ENCODE measurements around the gene CSTPP1.
"Not testable (repeated sequence)": the region's sequence is repeated elsewhere in the genome, so short reads cannot be mapped to it uniquely, and the experiment has no call there.

The CSTPP1 gene

DNA sequence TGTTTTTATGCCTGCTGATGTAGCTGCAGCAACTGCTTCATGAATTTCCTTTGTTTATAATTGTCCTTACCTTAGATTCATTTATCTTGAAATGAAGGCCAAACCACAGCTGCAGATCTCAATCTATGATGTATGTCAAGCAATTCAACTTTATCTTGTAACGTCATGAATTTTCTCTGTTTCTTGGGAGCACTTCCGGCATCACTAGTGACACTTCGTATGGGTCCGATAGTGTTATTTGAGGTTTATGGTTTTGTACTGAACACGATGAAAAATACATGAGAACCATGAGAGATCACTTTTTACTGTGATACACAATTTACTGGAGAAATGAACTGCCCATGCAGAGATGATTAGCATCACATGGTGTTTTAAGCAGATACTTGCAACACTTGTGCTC is 98.5 kb downstream of the CSTPP1 start:
- DNase-seq (ENCODE audit: low read depth in 1 of 2, low spot score in 1 of 2) = no peak

DNA sequence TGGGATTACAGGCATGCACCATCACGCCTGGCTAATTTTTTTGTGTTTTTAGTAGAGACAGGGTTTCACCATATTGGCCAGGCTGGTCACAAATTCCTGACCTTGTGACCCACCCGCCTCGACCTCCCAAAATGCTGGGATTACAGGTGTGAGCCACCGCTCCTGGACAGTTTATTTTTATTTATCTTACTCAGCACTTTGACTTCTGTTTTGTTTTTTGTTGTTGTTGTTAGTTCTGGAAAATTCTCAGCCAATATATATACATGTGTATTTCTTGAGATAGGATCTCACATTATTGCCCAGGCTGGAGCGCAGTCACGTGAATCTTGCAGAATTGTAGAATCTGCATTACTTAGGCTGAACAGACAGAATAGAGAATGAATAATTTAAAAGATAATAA is 107.6 kb downstream of the CSTPP1 start:
- DNase-seq (ENCODE audit: low read depth in 1 of 2, low spot score in 1 of 2) = no peak

DNA sequence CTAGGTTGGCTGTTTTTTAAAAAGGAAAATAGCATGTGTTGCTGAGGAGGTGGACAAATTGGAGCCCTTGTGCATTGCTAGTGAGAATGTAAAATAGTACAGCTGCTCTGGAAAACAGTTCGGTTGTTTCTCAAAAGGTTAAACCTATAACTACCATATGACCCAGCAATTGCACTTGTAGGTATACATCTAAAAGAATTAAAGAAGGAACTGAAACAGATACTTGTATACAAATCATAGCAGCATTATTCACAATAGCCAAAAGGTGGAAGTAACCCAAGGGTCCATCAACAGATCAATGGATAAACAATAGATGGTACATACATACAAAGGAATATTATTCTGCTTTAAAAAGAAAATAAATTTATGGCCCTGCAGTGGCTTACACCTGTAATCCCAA is 111.4 kb downstream of the CSTPP1 start:
- DNase-seq (ENCODE audit: low read depth in 1 of 2, low spot score in 1 of 2) = no peak

DNA sequence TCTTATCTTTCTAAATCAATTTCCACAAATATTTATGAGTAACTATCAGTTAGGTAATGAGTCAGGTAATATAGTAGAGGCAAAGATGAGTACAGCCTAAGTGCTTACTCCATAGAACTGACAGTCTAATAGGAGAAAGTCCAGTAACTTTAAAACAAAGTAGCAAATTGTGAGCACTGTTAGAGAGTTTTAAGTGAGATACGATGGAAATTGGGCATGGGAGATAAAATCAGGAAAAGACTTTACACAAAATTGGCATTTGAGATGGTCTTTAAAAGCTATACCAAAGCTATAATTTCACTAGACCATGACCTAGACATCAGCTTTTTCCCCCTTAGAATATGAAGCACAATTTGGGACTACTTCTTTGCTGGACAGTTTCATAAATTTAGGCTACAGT is 113.7 kb downstream of the CSTPP1 start:
- no peak for DNase-seq (ENCODE audit: low read depth in 1 of 2, low spot score in 1 of 2)

DNA sequence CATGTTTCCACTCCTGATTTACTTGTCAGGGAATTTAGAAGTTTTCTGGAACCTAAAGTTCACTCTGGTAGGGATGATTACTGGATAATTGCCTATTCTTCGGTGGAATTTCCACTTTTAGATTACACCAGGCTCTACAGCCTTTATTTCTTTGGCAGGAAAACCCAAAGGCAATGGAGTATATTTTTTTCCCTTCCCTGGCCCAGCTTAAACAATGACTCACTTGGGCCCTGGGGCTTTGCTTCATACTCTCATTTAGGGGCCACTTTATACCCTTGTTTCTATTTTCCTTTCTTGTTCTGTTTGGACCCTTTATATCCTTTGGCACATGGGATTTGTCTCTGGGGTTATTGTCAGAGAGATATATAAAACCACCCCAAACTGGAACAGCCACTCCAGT is 114.7 kb downstream of the CSTPP1 start:
- no peak for DNase-seq (ENCODE audit: low read depth in 1 of 2, low spot score in 1 of 2)

DNA sequence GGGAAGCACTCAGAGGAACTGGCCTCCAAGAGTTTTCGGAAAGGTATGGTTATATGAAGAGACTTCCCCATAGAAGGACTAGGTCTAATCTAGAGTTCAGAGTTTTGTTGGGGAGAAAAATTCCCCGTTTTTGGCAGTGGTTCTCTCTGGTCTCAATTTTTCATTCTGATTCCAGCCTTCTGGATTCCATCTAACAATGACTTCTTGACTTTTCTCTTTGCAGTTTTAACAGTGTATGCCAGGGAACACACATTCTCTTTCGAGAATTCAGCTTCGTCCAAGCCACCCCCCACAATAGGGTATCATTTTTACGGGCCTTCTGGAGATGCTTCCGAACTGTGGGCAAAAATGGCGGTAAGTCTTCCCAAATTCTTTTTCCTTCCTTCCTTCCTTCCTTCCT is 115.6 kb downstream of the CSTPP1 start:
- no peak for DNase-seq (ENCODE audit: low read depth in 1 of 2, low spot score in 1 of 2)

DNA sequence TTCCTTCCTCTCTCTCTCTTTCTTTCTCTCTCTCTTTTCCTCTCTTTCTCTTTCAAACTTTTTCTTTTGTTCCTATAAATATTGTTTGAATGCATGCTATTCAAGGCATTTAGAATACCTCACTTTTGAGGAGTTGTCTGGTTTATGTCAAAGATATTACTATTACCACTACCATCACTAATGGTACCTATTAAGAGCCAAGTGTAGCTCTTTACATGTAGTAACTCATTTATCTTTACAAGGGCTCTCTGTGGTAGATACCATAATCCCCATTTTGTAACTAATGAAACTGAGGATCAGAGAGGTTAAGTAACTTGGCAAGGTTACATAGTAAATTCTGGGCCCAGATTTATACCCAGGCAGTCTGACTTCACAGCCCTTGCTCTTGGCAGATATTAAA is 116.0 kb downstream of the CSTPP1 start:
- DNase-seq (ENCODE audit: low read depth in 1 of 2, low spot score in 1 of 2) = no peak

DNA sequence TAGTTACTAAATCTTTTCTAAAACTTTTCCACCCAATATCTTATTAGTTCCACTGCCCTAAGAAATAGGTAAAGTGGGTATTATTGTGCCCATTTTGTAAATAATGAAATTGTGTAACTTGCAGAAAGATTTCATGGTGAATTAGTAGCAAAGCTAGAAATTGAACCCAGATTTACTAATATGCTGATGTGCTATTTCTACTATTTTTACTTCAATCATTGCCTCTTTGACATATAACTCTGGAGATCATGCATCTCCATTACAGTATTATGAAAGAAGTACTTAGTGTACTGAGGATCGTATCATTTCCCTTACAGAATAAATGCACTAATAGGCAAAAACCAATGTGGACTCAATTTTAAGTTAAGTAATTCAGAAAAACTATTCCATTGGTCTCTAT is 119.0 kb downstream of the CSTPP1 start:
- no peak for DNase-seq (ENCODE audit: low read depth in 1 of 2, low spot score in 1 of 2)

DNA sequence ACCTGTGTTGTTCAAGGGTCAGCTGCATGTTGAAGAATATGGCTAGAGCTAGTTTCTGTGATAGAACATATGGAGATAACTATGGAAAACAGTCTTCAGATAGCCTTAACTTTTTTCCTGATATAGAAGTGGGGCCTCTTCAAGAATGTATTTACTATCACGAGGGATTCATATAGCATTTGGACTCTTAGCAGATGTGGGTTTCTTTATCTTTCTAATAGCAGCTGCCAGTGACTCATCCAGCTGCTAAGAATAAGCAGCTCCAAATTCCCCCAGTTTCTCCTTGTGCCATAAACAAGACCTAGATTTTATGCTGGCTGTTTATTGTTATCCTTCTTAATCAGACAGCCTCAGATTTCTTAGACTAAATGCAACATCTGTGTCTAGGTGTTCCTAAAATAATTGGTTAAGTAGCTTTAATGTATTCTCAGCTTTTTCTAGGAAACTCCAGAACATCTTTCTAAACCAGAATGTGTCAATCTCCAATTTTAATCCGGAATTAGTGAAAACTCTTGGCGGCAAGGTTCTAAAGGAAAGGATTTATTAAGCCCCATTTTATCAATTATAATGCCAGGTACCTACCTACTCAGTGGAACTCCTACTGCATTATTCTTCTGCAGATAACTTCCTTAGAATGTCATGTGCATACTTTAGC is 119.8 kb downstream of the CSTPP1 start:
- DNase-seq (ENCODE audit: low read depth in 1 of 2, low spot score in 1 of 2) = no peak

DNA sequence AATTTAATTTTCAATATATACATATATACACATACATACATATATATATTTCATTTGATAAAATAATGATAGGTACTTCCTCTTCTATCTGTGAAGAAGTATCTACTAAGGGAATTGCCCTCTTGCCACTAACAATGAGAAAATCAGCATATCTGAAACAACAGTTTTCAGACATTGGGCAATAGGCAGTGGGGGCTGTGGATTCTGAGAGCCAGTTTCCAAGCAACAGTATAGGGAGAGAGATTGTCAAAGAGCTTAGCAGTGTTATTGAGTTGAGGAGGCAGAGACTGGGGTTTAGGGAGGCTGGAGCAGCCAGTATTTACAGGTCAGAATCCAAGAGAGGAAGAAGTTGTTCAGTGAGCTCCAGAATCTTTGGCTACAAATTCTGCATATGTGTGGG is 120.8 kb downstream of the CSTPP1 start:
- DNase-seq (ENCODE audit: low read depth in 1 of 2, low spot score in 1 of 2) = no peak

DNA sequence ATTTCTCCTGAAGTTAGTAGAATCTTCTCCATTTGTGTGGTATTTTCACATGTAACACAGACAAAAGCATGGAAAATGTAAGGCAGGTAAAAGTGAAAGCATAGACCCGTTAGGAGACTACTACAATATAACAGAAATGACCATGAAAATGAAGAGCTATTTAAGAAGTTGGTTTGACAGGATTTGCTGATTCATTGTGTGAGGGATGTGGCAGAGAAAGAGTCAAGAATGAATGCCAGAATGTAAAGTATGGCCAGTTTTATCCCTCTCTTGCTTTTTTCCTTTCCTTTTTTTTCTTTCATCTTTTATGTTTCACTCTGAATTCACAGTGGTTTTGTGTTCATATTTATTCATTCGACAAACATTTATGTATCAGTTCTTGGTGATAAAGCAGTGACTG is 124.2 kb downstream of the CSTPP1 start:
- no peak for DNase-seq (ENCODE audit: low read depth in 1 of 2, low spot score in 1 of 2)

DNA sequence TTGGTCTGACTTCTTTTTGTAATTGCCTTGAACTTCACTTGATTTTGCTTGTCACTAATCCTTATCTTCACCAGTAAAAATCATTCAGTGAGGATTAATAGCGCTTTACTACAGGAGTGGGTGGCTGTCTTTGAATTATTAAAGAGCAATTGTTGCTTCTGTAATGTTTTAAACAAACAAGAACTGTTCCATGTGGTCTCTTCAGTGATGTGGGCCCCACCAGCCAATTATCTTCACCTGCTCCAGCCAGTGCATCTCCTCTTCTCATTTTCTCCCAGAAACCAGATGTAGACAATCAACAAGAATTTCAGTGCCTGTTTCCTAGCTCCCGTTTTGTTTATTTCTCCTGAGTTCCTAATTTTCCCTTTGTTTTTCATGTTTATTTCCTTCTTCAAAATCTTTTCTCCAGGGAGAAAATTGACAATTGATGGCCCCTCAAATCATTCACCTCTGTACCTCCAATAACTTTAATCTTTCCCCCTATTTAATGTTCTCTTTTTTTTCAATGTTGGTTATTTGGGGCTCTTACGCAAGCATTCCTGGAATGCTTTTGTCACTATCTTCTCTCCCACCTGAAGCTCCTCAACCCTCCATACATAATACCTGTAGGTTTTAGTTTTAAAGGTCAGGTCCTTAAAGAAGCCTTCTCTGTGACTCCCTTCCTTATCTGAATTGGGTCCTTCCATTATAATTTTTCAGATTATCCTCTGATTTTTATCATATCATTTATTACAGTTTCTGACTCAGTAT is 125.0 kb downstream of the CSTPP1 start:
- DNase-seq (ENCODE audit: low read depth in 1 of 2, low spot score in 1 of 2) = no peak

DNA sequence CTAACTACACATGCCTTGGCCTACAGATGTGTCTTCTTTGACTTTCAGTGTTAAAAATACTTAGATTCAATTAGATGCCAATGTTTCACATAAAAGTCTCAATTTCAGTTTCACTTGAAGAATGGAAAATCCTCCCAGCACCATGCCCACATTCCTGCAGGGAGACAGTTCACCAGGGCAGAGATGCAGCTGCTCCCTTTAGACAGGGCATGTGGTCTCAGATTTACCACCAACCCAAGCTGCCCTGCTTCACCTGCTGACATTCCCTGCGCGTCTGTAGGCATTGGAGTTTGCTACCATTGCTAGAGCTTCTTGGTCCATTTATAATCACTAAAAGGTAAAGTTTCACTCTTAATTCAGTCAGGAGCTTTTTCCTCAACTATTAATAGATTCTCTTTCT is 126.2 kb downstream of the CSTPP1 start:
- DNase-seq (ENCODE audit: low read depth in 1 of 2, low spot score in 1 of 2) = no peak

DNA sequence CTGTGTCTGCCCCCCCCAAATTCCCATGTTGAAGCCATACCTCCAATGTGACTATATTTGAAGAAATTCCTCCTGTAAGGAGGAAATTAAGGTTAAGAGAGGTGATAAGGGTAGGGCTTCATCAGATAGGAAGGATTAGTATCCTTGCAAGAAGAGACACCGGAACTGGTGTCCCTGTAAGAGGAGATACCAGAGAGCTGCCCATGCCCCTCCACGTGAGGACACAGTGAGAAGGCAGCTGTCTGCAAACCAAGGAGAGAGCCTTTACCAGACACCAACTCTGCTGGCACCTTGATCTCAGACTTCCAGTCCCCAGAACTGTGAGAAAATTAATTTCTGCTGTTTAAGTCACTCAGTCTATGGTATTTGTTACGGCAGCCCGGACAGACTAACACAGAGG is 130.8 kb downstream of the CSTPP1 start:
- DNase-seq (ENCODE audit: low read depth in 1 of 2, low spot score in 1 of 2) = no peak

DNA sequence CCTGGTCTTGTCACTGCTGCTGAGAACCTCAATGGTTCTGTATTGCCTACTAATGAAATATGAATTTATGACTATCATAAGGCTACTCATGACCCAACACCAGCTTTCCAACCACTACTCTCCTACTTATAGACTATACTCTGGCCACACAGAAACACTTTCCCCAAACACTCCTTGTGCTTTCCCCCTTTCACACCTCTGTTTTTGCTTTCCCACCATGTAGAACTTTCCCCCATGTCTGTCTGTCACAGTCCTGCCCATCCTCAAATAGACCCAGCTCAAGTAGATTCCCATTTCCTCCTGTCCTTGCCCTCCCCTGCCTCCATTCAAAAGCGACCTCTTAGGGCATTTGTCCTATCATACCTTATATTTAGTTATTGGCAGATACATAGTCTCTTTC is 134.2 kb downstream of the CSTPP1 start:
- no peak for DNase-seq (ENCODE audit: low read depth in 1 of 2, low spot score in 1 of 2)

DNA sequence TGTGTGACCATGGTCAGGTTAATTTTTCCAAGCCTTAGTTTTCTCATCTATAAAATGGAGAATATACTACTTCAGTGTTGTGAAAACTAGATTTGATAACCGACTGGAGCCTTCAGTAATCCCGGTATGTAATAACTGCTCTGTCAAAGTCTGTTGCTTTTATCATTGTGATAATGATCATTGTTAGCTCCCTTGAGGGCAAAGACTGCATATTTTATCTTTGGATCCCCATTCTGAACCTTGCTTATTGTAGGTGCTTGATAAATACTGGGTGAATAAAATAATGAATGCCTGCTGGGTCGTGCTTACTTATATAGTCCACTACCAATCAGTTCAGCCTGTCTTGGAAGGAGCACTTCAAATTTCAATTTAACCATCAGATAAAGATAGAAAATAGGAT is 134.8 kb downstream of the CSTPP1 start:
- no peak for DNase-seq (ENCODE audit: low read depth in 1 of 2, low spot score in 1 of 2)

DNA sequence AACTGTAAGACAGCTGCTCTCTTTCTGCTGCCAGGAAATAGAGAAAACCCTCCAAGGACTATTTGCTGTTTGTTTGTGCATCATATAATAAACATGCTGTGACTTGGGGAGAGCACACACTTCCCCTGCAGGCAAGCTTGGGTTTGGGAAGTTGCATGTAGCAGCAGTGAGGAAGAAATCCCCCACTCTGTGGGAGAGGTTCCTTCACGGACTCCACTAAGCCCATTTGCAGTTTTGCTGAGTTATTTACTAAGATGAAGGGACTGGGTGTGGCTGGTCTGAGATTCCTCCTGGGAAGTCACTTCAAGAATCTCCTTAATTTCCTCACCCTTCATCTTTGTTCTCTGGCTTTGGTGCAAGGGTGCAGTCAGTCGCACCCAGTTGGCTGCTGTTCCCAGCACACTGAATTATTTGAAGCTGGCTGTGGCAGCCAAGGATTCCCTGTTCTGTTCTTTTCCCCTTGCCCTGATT is 135.3 kb downstream of the CSTPP1 start:
- DNase-seq (ENCODE audit: low read depth in 1 of 2, low spot score in 1 of 2) = no peak

DNA sequence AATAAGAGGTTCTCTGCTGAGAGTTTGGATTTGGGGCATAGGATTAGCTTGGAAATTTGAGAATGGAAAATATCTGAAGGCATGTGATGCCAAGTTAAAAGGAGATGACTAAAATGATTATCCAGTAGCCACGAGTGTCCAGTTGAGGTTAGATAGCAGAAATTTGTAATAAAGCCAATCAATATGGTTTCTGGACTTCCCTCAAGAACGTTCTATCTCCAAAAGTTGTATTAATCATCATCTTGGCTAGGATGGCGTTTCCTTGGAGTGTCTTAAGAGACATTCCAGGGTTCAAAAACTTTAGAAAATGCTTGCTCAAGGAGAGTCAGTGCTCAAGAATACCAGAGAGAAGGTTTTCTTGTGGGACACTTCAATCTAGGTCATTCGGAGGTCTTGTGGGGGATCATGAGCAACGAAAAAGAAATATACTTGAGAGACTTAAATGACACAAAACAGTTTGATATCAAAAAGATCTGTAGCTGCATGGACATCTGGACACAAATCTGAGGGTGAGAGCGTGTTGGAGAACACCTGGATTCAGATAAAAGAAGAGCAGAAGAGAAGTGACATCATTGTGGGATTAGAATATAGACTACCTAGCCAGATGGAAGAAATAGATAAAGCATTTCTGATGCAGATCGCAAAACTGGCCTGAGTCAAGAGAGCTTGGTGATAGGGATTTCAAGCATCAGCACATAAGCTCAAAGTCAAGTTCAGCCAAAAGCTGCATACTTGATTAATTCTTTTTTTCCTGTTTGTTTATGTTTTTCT is 142.4 kb downstream of the CSTPP1 start:
- DNase-seq (ENCODE audit: low read depth in 1 of 2, low spot score in 1 of 2) = no peak

DNA sequence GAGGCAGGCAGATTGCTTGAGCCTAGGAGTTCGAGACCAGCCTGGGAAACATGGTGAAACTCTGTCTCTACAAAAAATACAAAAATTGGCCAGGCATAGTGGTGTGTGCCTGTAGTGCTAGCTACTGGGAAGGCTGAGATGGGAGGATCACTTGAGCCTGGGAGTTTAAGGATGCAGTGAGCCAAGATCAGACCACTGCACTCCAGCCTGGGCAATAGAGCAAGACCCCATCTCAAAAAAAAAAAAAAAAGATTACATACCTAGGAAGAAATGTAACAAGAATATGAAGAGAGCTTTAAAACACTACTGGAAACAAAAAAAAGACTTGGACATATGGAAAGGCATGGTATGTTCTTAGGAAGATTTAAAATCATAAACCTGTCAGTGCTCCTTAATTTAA is 144.2 kb downstream of the CSTPP1 start:
- not testable (repeated sequence) for DNase-seq (ENCODE audit: low read depth in 1 of 2, low spot score in 1 of 2)

DNA sequence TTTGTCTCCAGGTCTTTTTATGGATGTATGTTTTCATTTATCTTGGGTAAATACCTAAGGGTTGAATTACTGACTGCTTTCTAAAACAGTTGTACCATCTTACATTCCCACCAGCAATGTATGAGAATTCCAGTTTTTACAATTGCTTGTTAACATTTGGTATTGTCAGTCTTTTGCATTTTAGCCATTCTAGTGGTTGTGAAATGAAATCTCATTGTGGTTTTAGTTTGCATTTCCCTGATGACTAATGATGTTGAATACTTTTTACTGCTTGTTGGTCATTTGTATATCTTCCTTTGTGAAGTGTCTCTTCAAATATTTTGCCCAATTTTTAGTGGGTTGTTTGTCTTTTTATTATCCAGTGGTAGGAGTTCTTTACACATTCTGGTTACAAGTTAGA is 147.4 kb downstream of the CSTPP1 start:
- no peak for DNase-seq (ENCODE audit: low read depth in 1 of 2, low spot score in 1 of 2)

DNA sequence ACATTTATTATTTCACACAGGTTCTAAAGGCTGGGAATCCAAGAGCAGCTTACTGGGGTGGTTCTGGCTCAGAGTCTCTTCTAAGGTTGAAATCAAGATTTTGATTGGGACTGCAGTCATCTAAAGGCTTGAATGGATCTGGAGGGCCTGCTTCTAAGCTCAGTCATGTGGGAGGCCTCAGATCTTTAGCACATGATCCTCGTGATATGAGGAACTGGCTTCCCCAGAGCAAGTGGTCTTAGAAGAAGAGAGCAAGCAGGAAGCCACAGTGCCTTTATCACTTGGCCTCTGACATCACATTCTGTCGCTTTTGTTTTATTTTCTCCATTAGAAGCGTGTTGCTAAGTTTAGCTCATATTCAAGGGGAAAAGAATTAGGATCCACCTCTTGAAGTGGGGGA is 151.2 kb downstream of the CSTPP1 start:
- no peak for DNase-seq (ENCODE audit: low read depth in 1 of 2, low spot score in 1 of 2)

DNA sequence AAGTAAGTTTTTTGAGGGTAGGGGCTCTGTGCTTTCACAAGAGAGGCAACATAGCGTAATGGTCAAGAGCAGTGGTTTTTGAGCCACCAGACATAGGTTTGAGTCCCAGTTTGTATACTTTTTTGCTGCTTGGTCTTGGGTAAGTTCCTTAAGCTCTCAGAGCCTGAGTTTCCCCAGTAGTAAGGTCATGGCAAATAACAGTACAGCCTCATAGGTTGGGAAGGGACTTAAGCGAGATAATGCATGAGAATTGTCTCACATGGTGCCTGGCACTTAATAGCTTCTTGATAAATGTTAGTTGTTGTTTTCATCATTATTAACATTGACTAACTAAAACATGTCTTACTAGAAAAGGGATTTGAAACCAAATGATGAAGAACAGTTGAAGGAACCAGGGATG is 157.0 kb downstream of the CSTPP1 start:
- no peak for DNase-seq (ENCODE audit: low read depth in 1 of 2, low spot score in 1 of 2)
